Measurements from ENCODE around the gene PROK2.

DNA sequence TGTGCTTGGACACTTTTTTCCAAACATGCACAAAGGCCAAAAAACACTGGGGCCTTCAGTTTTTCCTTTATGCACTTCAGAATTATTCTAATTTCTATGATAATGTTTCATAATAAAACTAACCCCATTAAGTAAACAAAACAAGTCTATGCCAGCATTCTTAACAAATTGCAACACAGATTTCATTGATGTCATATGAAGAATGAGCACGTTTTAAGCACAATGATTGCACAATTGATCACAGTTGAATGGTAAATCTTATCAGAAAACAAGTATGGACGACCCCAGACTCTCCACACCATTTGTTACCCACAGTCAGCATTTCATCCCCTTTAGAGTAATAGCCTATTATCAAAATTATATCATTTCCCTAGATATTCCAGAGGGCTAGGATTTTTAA is 46.7 kb upstream of the PROK2 start:
- TF ChIP-seq POLR2A (IDR thresholded peaks at IDR 0.05) (no peak), CTCF (IDR thresholded peaks at IDR 0.05) (no peak)

All from body of pancreas (tissue), 4 donors.